PC-9 (cell line): ENCODE results near the gene ZYG11B. TPM values are rescaled to one million over a fixed set of nuclear protein-coding genes. Genes with fewer than 3 reads are reported as not detected.

Source experiments
- BruUV-seq: library from RNA; stranded (reverse); fragments of 400-500 nt; replicated peaks from 2 replicates; lab custom pipeline; 2021; lab: Mats Ljungman, UMichigan
- CTCF ChIA-PET: fragments of 300-600 bp; sonication (Branson Sonifier 250); formaldehyde crosslinking; loops from one replicate; lab custom pipeline; 2022; ENCODE audit warnings: antibody characterized with exemption; lab: Charles Lee
- POLR2A ChIA-PET: fragments of 300-600 bp; sonication (Branson Sonifier 250); formaldehyde crosslinking; loops from one replicate; lab custom pipeline; 2022; ENCODE audit warnings: antibody characterized with exemption; ENCODE audit not compliant: unreplicated experiment; lab: Charles Lee
- DNase-seq, 2 experiments: peaks; one replicate each; pipeline versions ENCODE4 v3.0.0 to v3.0.0-alpha.2; 2015 to 2022; ENCODE audit warnings: mixed read lengths in 1 of 2
- H2AFZ ChIP-seq: fragments of 200-600 bp; sonication (generic); 2 replicates; pipeline ENCODE4 v1.8.1; 2017; ENCODE audit warnings: antibody characterized with exemption
- H3F3A ChIP-seq: fragments of 200-600 bp; sonication (generic); 2 replicates; pipeline ENCODE4 v1.8.1; 2017; ENCODE audit warnings: antibody characterized with exemption, mild to moderate bottlenecking, low read depth; ENCODE audit not compliant: insufficient read depth
- H3K27ac ChIP-seq: fragments of 200-600 bp; sonication (generic); 2 replicates; pipeline ENCODE4 v1.6.1; 2016; ENCODE audit warnings: mixed run types
- H3K27me3 ChIP-seq: fragments of 200-600 bp; sonication (generic); 2 replicates; pipeline ENCODE4 v1.6.1; 2016; ENCODE audit warnings: low read depth, mixed run types; ENCODE audit not compliant: insufficient read depth
- H3K36me3 ChIP-seq: fragments of 200-600 bp; sonication (generic); 2 replicates; pipeline ENCODE4 v1.6.1; 2016; ENCODE audit warnings: low read depth, mixed run types
- H3K4me1 ChIP-seq: fragments of 200-600 bp; sonication (generic); replicated peaks from 2 replicates; pipeline ENCODE4 v1.6.1; 2016; ENCODE audit warnings: mixed run types; ENCODE audit not compliant: insufficient read depth
- H3K4me2 ChIP-seq: fragments of 200-600 bp; sonication (generic); 2 replicates; pipeline ENCODE4 v1.6.1; 2017; ENCODE audit warnings: mixed run types
- H3K4me3 ChIP-seq: fragments of 200-600 bp; sonication (generic); 2 replicates; pipeline ENCODE4 v1.6.1; 2016; ENCODE audit warnings: mixed run types
- H3K79me2 ChIP-seq: fragments of 200-600 bp; sonication (generic); 2 replicates; pipeline ENCODE4 v1.6.1; 2017; ENCODE audit warnings: low read depth, mixed run types
- H3K9me2 ChIP-seq: fragments of 200-600 bp; sonication (generic); 2 replicates; pipeline ENCODE4 v1.8.1; 2017; ENCODE audit warnings: mild to moderate bottlenecking; ENCODE audit not compliant: insufficient read depth
- H3K9me3 ChIP-seq: fragments of 200-600 bp; sonication (generic); 2 replicates; pipeline ENCODE4 v1.8.1; 2016; ENCODE audit warnings: low read depth; ENCODE audit not compliant: insufficient read depth
- H4K20me1 ChIP-seq: fragments of 200-600 bp; sonication (generic); 2 replicates; pipeline ENCODE4 v1.8.1; 2017; ENCODE audit not compliant: insufficient read depth
- EZH2 ChIP-seq: fragments of 200-600 bp; sonication (generic); IDR thresholded peaks from 2 replicates; pipeline ENCODE4 v1.8.0; 2017; ENCODE audit warnings: antibody characterized with exemption, low read depth
- intact Hi-C: fragments of 100-400 bp; cut with micrococcal nuclease; formaldehyde crosslinking; loops from one replicate; pipeline ENCODE4 v1.10.0; 2022; ENCODE audit not compliant: unreplicated experiment
- total RNA-seq: library from RNA; stranded (reverse); gene quantifications from 2 replicates; pipeline ENCODE4 v1.2.3, GENCODE V29; 2021
- TF ChIP-seq, protein P1 (sequence below): fragments of 200-600 bp; sonication (generic); conservative IDR thresholded peaks from 2 replicates; pipeline ENCODE4 v1.6.1; 2017; ENCODE audit warnings: mixed run types, antibody characterized with exemption, mild to moderate bottlenecking, moderate library complexity

Gene ZYG11B
- total RNA-seq, 1 experiment from 2014 or later = 21.4 TPM

DNA sequence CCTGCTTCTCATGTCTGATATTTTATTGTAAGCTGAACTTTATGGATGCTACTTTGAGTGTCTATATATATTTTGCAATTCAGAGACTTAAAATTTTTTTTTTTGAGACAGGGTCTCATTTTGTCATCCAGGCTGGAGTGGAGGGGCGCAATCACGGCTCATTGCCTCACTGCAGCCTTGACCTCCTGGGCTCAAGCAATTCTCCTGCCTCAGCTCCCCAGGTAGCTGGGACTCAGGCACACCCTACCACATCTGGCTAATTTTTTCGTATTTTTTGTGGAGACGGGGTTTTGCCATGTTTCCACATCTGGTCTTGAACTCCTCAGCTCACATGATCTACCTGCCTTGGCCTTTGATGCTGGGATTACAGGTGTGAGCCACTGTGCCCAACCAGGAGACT is 124.7 kb downstream of the ZYG11B start:
- H3K9me2 ChIP-seq = no peaks in the 10 kb centered on the region
- no TSS peak for BruUV-seq
- no peak overlapping the region for H2AFZ ChIP-seq
- no peak overlapping the region for H3K4me3 ChIP-seq
- H3K79me2 ChIP-seq = peaks cover 66% of the 10 kb centered on the region
- no peaks in the 10 kb centered on the region for H3K27me3 ChIP-seq
- peaks cover 18% of the 10 kb centered on the region; the same call in 1 of the 2 replicates for H3F3A ChIP-seq
- H3K4me1 ChIP-seq = peaks cover 12% of the 10 kb centered on the region
- POLR2A ChIA-PET = no interaction called here
- TF ChIP-seq EZH2 = no peak
- TF ChIP-seq, protein P1, sequence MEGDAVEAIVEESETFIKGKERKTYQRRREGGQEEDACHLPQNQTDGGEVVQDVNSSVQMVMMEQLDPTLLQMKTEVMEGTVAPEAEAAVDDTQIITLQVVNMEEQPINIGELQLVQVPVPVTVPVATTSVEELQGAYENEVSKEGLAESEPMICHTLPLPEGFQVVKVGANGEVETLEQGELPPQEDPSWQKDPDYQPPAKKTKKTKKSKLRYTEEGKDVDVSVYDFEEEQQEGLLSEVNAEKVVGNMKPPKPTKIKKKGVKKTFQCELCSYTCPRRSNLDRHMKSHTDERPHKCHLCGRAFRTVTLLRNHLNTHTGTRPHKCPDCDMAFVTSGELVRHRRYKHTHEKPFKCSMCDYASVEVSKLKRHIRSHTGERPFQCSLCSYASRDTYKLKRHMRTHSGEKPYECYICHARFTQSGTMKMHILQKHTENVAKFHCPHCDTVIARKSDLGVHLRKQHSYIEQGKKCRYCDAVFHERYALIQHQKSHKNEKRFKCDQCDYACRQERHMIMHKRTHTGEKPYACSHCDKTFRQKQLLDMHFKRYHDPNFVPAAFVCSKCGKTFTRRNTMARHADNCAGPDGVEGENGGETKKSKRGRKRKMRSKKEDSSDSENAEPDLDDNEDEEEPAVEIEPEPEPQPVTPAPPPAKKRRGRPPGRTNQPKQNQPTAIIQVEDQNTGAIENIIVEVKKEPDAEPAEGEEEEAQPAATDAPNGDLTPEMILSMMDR = no peak
- no peaks in the 10 kb centered on the region for H4K20me1 ChIP-seq
- no peaks in the 10 kb centered on the region for H3K36me3 ChIP-seq
- CTCF ChIA-PET = no interaction called here
- no peak overlapping the region for H3K27ac ChIP-seq
- no peaks in the 10 kb centered on the region for H3K9me3 ChIP-seq
- DNase-seq = no peak
- H3K4me2 ChIP-seq = no peak overlapping the region
- intact Hi-C loops = no loop called here

GRCh38 chr1:52852854-52853253 is 126.6 kb downstream of the ZYG11B start:
- CTCF ChIA-PET = no interaction called here
- H3K4me3 ChIP-seq = no peak overlapping the region

DNA sequence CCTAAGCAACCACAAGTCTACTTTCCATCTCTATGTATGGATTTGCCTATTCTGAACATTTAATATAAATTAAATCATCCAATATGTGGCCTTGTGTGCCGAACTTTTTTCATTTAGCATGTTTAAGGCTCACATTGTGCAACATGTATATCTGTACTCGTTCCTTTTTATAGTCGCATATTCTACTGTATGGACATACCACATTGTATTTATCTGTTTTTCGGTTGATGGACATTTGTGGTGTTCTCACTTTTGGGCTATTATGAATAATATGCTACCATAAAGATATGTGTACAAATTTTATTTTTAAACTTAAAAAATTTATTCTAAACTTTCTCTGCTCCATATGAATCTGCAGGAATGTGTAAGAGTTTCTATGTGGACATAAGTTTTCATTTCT is 129.3 kb downstream of the ZYG11B start:
- no peaks in the 10 kb centered on the region for H3K9me2 ChIP-seq
- H3K4me1 ChIP-seq = peaks cover 40% of the 10 kb centered on the region
- CTCF ChIA-PET = no interaction called here

More at GRCh38 chr1:52852854-52853253, 126.6 kb downstream of the ZYG11B start:
- no peaks in the 10 kb centered on the region for H3K9me2 ChIP-seq
- intact Hi-C loops = no loop called here
- H3K9me3 ChIP-seq = no peaks in the 10 kb centered on the region
- peaks cover 24% of the 10 kb centered on the region for H3K4me1 ChIP-seq
- no peak for DNase-seq
- H3K27ac ChIP-seq = no peak overlapping the region
- TF ChIP-seq, protein P1 = no peak
- no peak for TF ChIP-seq EZH2
- H3K36me3 ChIP-seq = peaks cover 6% of the 10 kb centered on the region; the same call in 1 of the 2 replicates
- BruUV-seq = no TSS peak
- no peak overlapping the region for H3K4me2 ChIP-seq
- H4K20me1 ChIP-seq = no peaks in the 10 kb centered on the region
- POLR2A ChIA-PET = no interaction called here
- H2AFZ ChIP-seq = no peak overlapping the region
- H3K27me3 ChIP-seq = no peaks in the 10 kb centered on the region
- peaks cover 66% of the 10 kb centered on the region for H3K79me2 ChIP-seq
- H3F3A ChIP-seq = peaks cover 26% of the 10 kb centered on the region; the same call in 1 of the 2 replicates

More for the DNA sequence above, 129.3 kb downstream of the ZYG11B start:
- peaks cover 36% of the 10 kb centered on the region for H3F3A ChIP-seq
- H3K4me3 ChIP-seq = no peak overlapping the region
- H2AFZ ChIP-seq = no peak overlapping the region
- peak overlapping the region; percentile 34; the same call in 1 of the 2 replicates for H3K4me2 ChIP-seq
- no peaks in the 10 kb centered on the region for H4K20me1 ChIP-seq
- peaks cover 6% of the 10 kb centered on the region; the same call in 1 of the 2 replicates for H3K36me3 ChIP-seq
- no peaks in the 10 kb centered on the region for H3K9me3 ChIP-seq
- peaks cover 53% of the 10 kb centered on the region for H3K79me2 ChIP-seq
- intact Hi-C loops = no loop called here
- DNase-seq = no peak
- POLR2A ChIA-PET = no interaction called here
- H3K27me3 ChIP-seq = no peaks in the 10 kb centered on the region
- no TSS peak for BruUV-seq
- H3K27ac ChIP-seq = peak overlapping the region; percentile 69
- TF ChIP-seq, protein P1 = no peak
- no peak for TF ChIP-seq EZH2
